Stimulated activated naive B cell treated with anti-CD40 and anti-IgM and Interleukin-4, amounts not matched to agents 10 μg/mL and 1 μg/mL and 100 μg/mL, for 72 hours (primary cell): Measurements from ENCODE around the gene IQCN.

Source experiments
- ATAC-seq, 2 donors: fragments of 150-1000 bp; cut with Tn5 transposase; replicated peaks; 2 replicates each; pipeline ENCODE4 v1.10.0; 2021; ENCODE audit warnings: moderate library complexity in 1 of 2
- DNase-seq: peaks from one replicate; pipeline ENCODE4 v3.0.0; 2021
- H3K27ac Mint-ChIP-seq: one replicate; pipeline ENCODE4 v1.8.0; 2022; ENCODE audit warnings: mild to moderate bottlenecking, mixed read lengths
- H3K27me3 Mint-ChIP-seq, 2 donors: one replicate each; pipeline ENCODE4 v1.8.0; 2022; ENCODE audit warnings: mixed read lengths in 2 of 2
- H3K36me3 Mint-ChIP-seq, 2 donors: one replicate each; pipeline ENCODE4 v1.8.0; 2022; ENCODE audit warnings: mixed read lengths in 2 of 2, mild to moderate bottlenecking in 1 of 2
- H3K4me1 Mint-ChIP-seq, 2 donors: one replicate each; pipeline ENCODE4 v1.8.0; 2022; ENCODE audit warnings: mixed read lengths in 2 of 2, mild to moderate bottlenecking in 1 of 2
- H3K4me3 Mint-ChIP-seq, 2 donors: one replicate each; pipeline ENCODE4 v1.8.0; 2022; ENCODE audit warnings: mild to moderate bottlenecking in 2 of 2, mixed read lengths in 2 of 2, moderate library complexity in 1 of 2
- H3K9me3 Mint-ChIP-seq, 2 donors: one replicate each; pipeline ENCODE4 v1.8.0; 2022; ENCODE audit warnings: mixed read lengths in 2 of 2, mild to moderate bottlenecking in 1 of 2

IQCN gene

GRCh38 chr19:18287836-18288772, 13.9 kb upstream of the IQCN start:
- no peak overlapping the region for H3K4me3 Mint-ChIP-seq
- H3K36me3 Mint-ChIP-seq: peaks cover 7 to 14% of the 10 kb centered on the region in 2 donors
- no peak for ATAC-seq
- peak overlapping the region; percentile 95 for H3K27ac Mint-ChIP-seq
- H3K4me1 Mint-ChIP-seq: peaks cover 48 to 81% of the 10 kb centered on the region in 2 donors
- H3K27me3 Mint-ChIP-seq: no peaks in the 10 kb centered on the region
- DNase-seq: no peak
- no peaks in the 10 kb centered on the region for H3K9me3 Mint-ChIP-seq

DNA sequence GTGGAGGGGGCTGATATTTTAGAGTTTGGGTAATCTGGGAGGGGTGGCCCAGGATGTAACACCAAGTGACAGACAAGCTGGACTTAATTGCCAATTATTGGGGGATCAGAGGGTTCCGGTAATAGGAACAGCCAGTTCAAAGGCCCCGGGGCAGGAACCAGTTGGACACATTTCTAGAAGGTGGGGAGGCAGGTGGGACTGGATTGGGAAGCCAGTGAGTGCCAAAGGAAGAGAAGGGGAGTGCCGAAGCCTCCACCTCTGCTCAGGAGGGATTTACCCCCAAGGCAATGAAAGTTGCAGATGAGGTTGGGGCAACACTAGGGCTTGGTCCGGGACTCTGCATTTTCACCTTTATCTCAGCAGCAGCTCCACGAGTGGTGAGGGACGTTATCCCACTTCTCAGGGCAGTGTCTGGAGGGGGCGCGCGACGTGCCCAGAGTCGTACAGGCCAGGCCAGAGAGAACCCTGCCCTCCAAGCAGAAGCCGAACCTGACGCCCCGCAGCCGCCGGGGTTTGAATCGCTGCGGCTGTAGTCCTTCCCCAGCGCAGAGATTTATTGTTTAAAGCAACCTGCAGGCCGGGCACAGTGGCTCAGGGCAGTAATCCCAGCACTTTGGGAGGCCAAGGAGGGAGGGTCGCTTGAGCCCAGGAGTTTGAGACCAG, 12.9 kb upstream of the IQCN start:
- no peak for DNase-seq
- Mint-ChIP-seq H3K4me1 (peaks cover 53 to 87% of the 10 kb centered on the region in 2 donors), H3K9me3 (no peaks in the 10 kb centered on the region), H3K27ac (peak overlapping the region; percentile 67), H3K27me3 (no peaks in the 10 kb centered on the region), H3K4me3 (no peak overlapping the region), H3K36me3 (peaks cover 6 to 11% of the 10 kb centered on the region in 2 donors)
- no peak for ATAC-seq

DNA sequence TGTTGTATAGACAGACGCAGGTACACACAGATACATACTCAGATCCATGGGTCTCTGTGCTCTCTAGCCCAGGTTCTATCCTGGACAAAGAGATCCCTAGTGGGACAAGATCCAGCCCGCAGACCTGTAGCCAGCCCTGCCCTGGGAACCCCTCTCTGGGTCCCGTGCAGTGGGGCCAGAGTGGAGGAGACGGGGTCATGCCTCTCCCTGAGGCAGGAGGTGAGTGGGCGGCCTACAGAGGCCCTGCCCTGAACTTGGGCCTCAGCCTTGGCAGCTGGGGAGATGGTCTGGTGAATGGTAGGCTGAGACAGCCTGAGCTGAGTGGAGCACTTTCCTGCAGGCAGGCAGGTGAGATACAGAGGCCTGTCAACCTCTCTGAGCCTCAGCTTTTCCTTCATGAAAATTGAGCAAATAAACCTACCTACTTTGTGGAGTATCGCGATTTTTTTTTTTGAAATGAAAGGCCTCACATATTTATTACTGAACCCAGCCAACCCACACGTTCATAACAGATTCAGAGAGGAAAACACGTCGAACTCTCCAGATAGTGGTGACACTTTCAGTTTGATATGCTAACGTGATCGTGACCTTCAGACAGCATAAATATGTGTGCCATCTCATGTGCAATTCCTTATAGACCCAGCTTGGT, 10.6 kb upstream of the IQCN start:
- H3K27ac Mint-ChIP-seq: peak overlapping the region; percentile 96
- peak; percentile 44 for DNase-seq
- no peaks in the 10 kb centered on the region for H3K27me3 Mint-ChIP-seq
- H3K9me3 Mint-ChIP-seq: no peaks in the 10 kb centered on the region
- peak overlapping the region; percentile 42 to 47 for H3K4me3 Mint-ChIP-seq
- H3K4me1 Mint-ChIP-seq: peaks cover 45 to 75% of the 10 kb centered on the region in 2 donors
- H3K36me3 Mint-ChIP-seq: peaks cover 15% of the 10 kb centered on the region in 2 donors
- peak; percentile 8 to 13 for ATAC-seq

DNA sequence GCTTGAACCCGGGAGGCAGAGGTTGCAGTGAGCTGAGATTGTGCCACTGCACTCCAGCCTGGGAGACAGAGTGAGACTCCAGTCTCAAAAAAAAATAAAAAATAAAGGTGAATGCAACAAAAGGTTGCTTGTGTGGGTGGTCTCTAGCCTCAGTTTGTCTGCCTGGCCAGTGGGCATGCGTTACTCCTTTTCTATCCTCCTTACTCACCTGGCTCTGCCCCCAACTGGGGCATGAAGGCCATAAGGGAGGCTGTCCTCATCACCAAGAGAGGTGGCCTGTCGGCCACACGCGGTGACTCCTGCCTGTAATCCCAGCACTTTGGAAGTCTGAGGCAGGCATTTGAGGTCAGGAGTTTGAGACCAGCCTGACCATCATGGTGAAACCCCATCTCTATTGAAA, 9.1 kb upstream of the IQCN start:
- peaks cover 49 to 75% of the 10 kb centered on the region in 2 donors for H3K4me1 Mint-ChIP-seq
- ATAC-seq (no peak), DNase-seq (no peak)
- H3K4me3 Mint-ChIP-seq: peak overlapping the region in 1 of 2 donors; percentile 4
- H3K9me3 Mint-ChIP-seq: no peaks in the 10 kb centered on the region
- H3K36me3 Mint-ChIP-seq: peaks cover 29 to 30% of the 10 kb centered on the region in 2 donors
- H3K27ac Mint-ChIP-seq: peak overlapping the region; percentile 62
- peaks cover 0 to 4% of the 10 kb centered on the region in 2 donors for H3K27me3 Mint-ChIP-seq

DNA sequence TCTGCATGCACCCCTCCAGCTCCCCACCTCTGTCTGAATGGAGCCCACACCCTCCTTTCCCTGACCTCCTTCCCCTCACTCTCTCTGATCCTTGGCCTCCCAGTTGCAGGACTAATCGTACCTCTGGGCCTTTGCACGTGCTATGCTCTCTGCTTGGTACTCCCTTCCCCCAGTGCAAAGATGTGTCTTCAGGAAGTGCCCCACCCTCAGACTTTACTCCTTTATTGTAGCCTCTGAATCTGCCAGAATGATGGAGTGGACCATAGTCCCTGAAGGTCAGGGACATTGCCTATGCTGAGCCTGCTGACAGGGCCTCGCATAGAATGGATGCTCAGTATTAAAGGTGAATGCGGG, 8.5 kb upstream of the IQCN start:
- peaks cover 33 to 35% of the 10 kb centered on the region in 2 donors for H3K36me3 Mint-ChIP-seq
- ATAC-seq (no peak), DNase-seq (no peak)
- H3K9me3 Mint-ChIP-seq: no peaks in the 10 kb centered on the region
- H3K4me3 Mint-ChIP-seq: peak overlapping the region; percentile 94 to 95
- H3K27ac Mint-ChIP-seq: peak overlapping the region; percentile 99
- H3K4me1 Mint-ChIP-seq: peaks cover 50 to 74% of the 10 kb centered on the region in 2 donors
- H3K27me3 Mint-ChIP-seq: peaks cover 0 to 4% of the 10 kb centered on the region in 2 donors

DNA sequence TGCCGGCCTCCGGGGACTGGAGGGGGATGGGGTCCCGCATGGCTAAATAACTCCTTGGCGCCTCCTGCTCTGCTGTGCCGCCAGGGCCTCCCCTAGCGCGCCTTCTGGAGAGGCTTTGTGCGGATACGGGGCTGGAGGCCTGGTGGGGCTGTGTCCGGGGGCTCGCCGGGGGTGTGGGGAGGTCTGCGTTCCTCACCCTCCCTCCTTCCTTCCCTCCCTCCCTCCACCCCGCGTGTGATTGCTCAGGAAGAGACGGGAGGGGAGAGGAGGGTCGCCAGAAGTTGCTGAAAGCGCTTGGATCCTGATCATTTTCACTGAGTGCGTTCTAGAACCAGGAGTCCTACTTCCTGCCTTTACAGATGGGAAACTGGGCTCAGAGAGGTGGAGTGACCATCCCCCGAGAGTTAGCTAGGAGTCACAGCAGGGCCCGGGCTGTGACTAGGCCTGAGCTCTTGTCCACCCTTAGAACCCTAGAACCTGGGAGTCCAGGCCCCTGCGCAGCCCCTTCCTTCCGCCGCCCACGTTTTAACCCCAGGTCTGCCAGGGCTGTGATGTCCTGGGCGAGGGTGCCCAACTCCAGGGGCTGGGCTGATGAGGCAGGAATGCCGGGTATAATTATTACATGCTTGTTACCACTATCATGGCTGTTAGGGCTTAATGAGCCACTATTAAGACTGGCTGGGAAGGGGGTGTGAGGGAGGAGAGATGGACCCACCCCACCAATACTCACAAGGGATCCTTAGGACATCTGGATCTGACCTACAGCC, 8.0 kb upstream of the IQCN start:
- H3K9me3 Mint-ChIP-seq: no peaks in the 10 kb centered on the region
- peaks cover 0 to 4% of the 10 kb centered on the region in 2 donors for H3K27me3 Mint-ChIP-seq
- peak in 1 of 2 donors; percentile 52 for ATAC-seq
- peaks cover 37 to 39% of the 10 kb centered on the region in 2 donors for H3K36me3 Mint-ChIP-seq
- H3K4me1 Mint-ChIP-seq: peaks cover 52 to 74% of the 10 kb centered on the region in 2 donors
- peak overlapping the region; percentile 94 to 95 for H3K4me3 Mint-ChIP-seq
- peak; percentile 42 for DNase-seq
- H3K27ac Mint-ChIP-seq: peak overlapping the region; percentile 99

GRCh38 chr19:18281082-18282020, 7.1 kb upstream of the IQCN start, which contains the start of gene JUND:
TSS of gene JUND (minus strand) at chr19:18281622. CDS start at chr19:18281484, 138 bp downstream.
- ATAC-seq (peak; percentile 72 to 77), DNase-seq (peak; percentile 98)
- Mint-ChIP-seq H3K4me3 (peak within 1 kb of the TSS; percentile 95 to 96), H3K9me3 (no peaks in the 10 kb centered on the region), H3K27ac (peak within 1 kb of the TSS; percentile 99), H3K36me3 (peaks cover 37% of the 10 kb centered on the region in 2 donors), H3K27me3 (peaks cover 0 to 4% of the 10 kb centered on the region in 2 donors), H3K4me1 (peaks cover 45 to 66% of the 10 kb centered on the region in 2 donors)

GRCh38 chr19:18280247-18281081, 6.2 kb upstream of the IQCN start:
- ATAC-seq: peak; percentile 14 to 28
- Mint-ChIP-seq H3K4me3 (peak overlapping the region; percentile 95 to 96), H3K4me1 (peaks cover 43 to 63% of the 10 kb centered on the region in 2 donors), H3K27ac (peak overlapping the region; percentile 98), H3K36me3 (peaks cover 39 to 40% of the 10 kb centered on the region in 2 donors), H3K9me3 (no peaks in the 10 kb centered on the region), H3K27me3 (peaks cover 0 to 4% of the 10 kb centered on the region in 2 donors)
- DNase-seq: peak; percentile 81

DNA sequence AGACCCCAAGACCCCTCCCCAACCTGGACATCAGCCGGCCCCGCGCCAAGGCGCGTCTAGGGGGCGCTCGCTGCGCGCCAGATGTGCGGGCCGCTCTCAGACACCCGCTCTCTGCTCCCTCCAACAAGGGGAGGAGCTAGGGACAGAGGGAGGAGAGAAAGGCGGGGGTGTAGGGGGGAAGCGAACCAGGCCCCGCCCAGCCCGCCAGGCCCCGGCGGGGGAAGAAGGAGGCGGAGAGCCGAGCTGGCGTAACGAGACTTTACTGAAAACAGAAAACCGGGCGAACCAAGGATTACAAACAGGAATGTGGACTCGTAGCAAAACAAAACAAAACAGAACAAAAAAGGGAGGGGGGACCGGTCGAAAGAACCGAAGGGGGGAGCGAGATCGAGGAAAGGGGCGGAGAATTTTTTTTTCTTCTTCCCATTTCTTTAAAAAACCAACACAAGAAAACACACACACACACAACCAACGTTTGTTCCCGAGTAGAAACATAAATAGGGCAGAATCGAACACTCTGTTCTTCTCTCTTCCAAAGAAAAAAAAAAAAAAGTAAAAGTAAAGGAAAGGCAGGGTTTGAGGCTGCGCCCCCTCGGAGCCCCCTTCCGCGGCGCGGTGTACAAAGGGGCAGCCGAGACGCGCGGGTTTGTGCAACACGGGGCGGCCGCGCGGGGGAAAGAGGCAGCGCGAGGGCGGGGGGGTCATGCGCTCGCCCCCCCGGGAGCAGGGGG, 5.4 kb upstream of the IQCN start:
- Mint-ChIP-seq H3K4me3 (peak overlapping the region; percentile 95 to 96), H3K27me3 (peaks cover 0 to 4% of the 10 kb centered on the region in 2 donors), H3K27ac (peak overlapping the region; percentile 98), H3K4me1 (peaks cover 43 to 63% of the 10 kb centered on the region in 2 donors), H3K36me3 (peaks cover 36 to 46% of the 10 kb centered on the region in 2 donors), H3K9me3 (no peaks in the 10 kb centered on the region)
- ATAC-seq (peak; percentile 42 to 50), DNase-seq (peak; percentile 90)

DNA sequence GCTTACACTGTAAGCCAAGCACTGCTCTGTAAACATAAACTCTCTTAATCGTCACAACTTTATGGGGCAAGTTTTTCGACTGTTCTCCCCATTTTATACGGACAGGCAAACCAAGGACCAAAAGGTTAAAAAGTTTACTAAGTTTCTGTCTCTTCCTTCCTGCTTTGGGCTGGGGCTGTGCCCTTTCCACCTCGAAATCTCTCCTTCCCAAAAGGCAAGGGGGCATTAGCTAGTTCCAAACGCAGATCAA, 4.9 kb upstream of the IQCN start:
- H3K27ac Mint-ChIP-seq: peak overlapping the region; percentile 98

DNA sequence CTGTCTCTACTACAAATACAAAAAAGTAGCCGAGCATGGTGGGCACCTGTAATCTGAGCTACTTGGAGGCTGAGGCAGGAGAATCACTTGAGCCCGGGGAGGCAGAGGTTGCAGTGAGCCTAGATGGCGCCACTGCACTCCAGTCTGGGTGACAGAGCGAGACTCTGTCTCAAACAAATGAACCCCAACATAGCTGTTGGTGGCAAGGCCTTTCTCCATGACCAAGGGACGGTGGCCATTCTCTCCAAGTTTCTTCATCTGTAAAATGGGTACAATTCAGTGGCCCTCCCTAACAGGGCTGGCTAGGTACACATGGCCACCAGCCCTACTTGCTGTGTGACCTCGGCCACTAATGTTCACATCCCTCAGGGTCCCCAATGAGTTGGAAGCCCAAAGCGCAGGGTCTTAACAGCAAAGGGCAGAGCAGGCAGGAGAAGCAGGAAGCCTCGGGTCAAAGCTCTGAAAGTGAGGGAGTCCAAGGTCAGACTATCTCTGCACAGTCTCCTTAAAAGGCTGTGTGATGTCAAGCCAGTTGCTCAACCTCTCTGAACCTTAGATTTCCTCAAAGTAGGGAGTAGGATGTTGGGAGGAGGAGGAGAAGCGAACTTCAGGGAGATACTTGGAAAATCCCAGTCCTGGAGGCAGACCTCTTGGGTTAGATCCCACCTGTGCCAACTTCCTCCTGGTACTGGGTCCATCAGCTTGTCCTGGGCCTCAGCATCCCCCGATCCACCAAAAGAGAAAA, 4.4 kb upstream of the IQCN start:
- no peak for DNase-seq

More for the DNA sequence above, 4.9 kb upstream of the IQCN start:
- ATAC-seq (no peak), DNase-seq (no peak)
- H3K36me3 Mint-ChIP-seq: peaks cover 36 to 51% of the 10 kb centered on the region in 2 donors
- peaks cover 42 to 63% of the 10 kb centered on the region in 2 donors for H3K4me1 Mint-ChIP-seq
- no peaks in the 10 kb centered on the region for H3K9me3 Mint-ChIP-seq
- H3K27me3 Mint-ChIP-seq: peaks cover 0 to 4% of the 10 kb centered on the region in 2 donors
- H3K4me3 Mint-ChIP-seq: peak overlapping the region; percentile 95 to 96

More for the DNA sequence above, 4.4 kb upstream of the IQCN start:
- H3K4me1 Mint-ChIP-seq: peaks cover 42 to 65% of the 10 kb centered on the region in 2 donors
- peak overlapping the region; percentile 95 to 96 for H3K4me3 Mint-ChIP-seq
- no peaks in the 10 kb centered on the region for H3K9me3 Mint-ChIP-seq
- H3K36me3 Mint-ChIP-seq: peaks cover 36 to 52% of the 10 kb centered on the region in 2 donors
- H3K27me3 Mint-ChIP-seq: peaks cover 0 to 4% of the 10 kb centered on the region in 2 donors
- peak overlapping the region; percentile 98 for H3K27ac Mint-ChIP-seq
- ATAC-seq: no peak
